PC-3 (cell line): ENCODE measurements around the gene RNF130.

ENCODE experiments used
- CTCF ChIP-seq: fragments of 300-600 bp; sonication (generic); conservative IDR thresholded peaks from 2 replicates; pipeline ENCODE4 v1.5.1; 2017; ENCODE audit warnings: antibody characterized with exemption, low read depth, mild to moderate bottlenecking, low read length
- EZH2 ChIP-seq: fragments of 300-600 bp; sonication (generic); IDR thresholded peaks from one replicate; pipeline ENCODE4 v1.6.1; 2017; ENCODE audit warnings: antibody characterized with exemption, mild to moderate bottlenecking, low read length; ENCODE audit not compliant: unreplicated experiment

GRCh38 chr5:179980767-179981166 is 90.8 kb downstream of the RNF130 start:
- TF ChIP-seq EZH2 (no peak), CTCF (no peak)
